Measurements from ENCODE around the gene MYOF.
"Not testable (repeated sequence)": the region's sequence is repeated elsewhere in the genome, so short reads cannot be mapped to it uniquely, and the experiment has no call there.

Gene MYOF

DNA sequence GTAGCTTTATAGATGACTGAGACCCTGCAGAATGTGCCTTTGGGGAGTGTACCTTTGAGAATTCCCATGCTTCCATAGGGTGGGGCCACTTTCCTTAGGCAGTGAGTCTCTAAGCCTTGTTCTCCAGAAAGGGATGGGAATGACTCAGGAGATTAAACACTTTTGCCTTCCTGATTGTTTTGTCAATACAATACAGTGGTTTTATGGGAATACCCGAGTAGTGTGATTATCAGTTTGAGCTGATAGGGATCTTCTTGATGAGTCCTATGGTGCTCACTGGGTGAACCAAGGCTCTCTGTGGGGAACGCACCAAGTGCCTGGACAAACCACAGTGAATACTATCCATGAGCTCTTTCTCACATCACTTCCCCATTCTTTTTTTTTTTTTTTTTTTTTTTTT lies 6.3 kb downstream of the MYOF start:
- DNase-seq, result no peak

GRCh38 chr10:93475227-93475626 lies 6.9 kb downstream of the MYOF start:
- no peak for DNase-seq

GRCh38 chr10:93473804-93474472 lies 8.2 kb downstream of the MYOF start:
- DNase-seq, result no peak

DNA sequence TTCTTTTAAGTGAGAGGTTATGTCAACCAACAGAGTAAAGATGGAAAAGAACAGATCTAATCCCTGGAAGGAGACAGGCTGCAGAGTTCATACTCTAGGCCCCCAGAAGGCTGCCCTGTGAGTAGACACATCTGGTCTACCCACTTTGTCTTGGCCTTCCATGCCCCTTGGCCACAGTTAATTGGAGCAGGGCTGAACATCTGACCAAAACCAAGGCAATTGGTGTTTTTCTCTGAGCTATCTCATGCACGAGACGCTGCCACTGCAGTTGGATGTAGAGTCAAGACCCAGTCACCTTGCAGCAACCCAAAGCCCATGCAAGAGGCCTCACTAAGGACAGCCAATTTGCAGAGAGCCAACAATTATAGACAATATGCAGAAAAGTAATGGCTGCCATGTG lies 9.0 kb downstream of the MYOF start:
- no peak for DNase-seq

GRCh38 chr10:93471110-93471651 lies 11.0 kb downstream of the MYOF start:
- DNase-seq, result no peak

- no peak for DNase-seq
Measured at GRCh38 chr10:93469454-93469853, 12.7 kb downstream of the MYOF start.

- no peak for DNase-seq
Measured at GRCh38 chr10:93468461-93469213, 13.5 kb downstream of the MYOF start.

DNA sequence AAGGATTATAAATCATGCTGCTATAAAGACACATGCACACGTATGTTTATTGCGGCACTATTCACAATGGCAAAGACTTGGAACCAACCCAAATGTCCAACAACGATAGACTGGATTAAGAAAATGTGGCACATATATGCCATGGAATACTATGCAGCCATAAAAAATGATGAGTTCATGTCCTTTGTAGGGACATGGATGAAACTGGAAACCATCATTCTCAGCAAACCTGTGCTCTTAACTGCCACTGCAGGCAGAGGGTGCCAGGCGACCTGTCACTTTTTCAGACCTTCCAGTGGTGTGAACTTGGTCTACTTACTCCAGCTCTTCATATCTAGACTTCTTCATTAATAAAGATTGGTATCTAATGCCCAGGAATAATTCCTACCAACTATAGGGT lies 14.5 kb downstream of the MYOF start:
- not testable (repeated sequence) for DNase-seq

DNA sequence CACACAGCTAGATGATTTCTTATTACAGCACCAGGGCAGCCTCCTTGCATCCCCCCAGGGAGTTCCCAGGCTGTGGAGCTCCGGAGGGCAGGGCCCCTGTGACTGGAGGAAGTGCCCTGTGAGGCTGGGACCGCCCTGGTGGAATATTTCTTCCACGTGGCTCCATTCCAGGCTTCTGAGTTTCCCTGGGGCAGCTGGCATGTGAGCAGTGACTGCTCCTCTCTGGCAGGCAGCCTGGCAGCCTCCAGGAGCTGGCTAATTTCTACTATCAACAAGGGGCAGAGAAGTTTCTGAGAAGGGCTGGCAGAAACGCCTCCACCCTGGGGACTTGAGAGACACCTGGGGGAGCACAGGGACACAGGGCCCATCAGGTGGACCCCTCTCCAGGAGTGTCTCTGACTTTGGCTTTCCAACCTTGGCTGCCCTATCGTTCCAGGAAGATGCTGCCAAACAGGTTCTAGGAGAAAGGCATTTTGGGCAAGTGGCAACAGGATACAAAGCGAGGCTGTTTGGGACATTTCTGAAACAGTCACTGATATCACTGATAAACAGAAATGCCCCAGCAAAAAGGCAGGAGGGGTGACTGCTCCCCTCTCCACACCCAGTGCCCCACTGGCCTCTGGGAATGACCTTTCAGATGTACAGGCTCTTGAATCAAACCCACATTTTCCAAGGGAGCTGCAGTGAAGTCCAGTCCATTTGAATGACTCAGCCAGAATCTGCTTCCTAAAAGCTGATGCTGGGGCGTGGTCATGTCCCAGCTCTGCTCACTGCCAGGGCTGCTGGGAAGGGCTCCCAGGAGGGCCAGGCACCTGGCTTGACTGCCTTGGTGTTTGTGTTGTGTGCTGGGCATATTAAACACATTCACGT lies 16.1 kb downstream of the MYOF start:
- no peak for DNase-seq

DNA sequence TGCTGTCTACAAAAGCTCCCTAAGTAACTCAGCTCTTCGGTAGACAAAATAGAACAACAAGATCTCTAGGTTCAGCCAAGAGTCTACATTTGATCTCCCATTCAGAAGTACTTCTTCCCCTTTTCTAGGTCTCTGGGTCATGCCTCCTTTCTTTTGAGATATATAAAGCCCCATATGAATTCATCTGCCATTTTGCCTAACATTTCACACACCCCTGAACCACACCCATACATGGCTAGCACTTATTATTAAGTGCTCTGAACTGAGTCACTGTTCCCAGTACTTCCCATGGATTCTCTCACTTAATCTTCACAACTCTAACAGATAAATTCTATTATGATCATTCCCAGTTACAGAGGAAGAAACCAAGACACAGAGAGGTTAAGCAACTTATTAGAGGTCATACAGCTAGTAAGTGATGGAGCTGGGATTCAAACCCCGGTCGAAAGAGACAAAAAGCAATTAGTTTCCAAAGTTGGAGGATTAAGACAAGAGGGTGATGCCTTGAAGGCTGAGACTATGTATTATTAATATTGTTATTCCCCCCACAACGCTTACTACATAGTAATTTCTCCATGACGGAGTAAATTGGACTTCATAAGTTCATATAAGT lies 17.3 kb downstream of the MYOF start:
- DNase-seq, result no peak

GRCh38 chr10:93463723-93464476 lies 18.2 kb downstream of the MYOF start:
- DNase-seq, result no peak

- DNase-seq, result no peak
Measured at GRCh38 chr10:93462881-93463280, 19.3 kb downstream of the MYOF start.

DNA sequence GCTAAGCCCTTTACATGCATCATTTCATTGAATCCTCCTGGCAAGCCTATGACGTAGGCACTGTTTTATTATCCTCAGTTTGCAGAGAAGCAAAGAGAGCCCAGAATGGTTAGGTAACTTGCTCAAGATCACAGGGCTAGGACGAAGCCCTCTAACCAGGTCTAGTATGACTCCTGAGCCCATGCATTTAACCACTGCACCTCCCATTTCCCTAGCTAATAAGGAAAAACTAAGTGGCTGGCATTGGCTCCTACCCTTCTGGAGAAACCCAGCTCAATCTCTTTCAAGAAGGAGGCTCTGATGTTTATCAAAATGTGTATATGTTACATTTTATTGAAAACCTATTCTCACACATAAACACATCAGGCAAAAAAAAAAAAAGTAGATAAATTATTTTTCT lies 19.8 kb downstream of the MYOF start:
- DNase-seq, result no peak

DNA sequence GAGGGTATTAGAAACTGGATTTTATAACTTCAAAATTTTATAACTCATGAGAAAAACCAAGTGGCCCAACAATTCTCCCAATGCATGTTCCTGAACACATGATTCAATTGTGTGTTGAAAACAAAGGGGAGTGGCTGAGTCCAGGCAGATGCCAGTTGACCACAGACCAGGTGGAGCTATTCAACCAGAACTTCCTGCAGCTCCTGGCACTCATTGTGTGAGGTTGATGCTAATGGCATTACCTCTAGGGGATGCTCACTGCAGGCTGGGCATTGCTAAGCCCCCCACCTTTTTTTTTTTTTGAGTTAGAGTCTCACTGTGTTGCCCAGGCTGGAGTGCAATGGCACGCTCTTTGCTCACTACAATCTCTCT lies 20.3 kb downstream of the MYOF start:
- DNase-seq, result no peak

DNA sequence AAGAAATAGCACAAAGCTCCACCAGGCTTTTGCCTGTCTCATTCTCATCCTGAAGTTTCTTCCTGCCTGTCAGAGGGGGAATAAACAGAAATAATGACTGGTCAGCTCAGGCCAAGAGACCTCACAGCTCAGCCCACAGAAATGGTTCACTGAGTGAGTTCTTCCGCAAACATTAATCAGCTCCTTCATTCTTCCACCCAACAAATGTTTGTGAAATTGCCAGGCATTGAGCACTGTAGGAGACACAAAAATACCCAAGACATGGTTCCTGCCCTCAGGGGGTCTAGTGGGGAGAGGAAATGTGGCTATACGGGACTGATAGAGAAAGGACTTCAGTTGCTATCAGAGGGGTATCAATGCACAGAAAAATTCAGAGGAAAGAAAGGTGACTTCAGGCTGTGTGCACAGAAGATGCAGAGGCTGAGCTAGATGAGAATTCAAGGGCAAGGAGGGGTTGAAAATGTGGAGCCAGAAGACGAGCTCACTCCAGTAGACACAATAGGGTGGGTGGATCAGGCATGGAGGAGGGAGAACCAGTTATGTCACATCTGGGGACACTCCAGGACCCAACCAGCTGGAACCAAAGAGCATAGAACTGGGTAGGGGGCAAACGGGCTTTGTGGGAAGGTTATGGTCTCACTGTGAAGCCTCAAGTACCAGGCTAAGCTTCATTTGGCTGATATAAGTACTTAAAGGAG lies 20.9 kb downstream of the MYOF start:
- no peak for DNase-seq

- DNase-seq, result no peak
Measured at GRCh38 chr10:93459466-93459865, 22.7 kb downstream of the MYOF start.

- no peak for DNase-seq
Measured at GRCh38 chr10:93458821-93459257, 23.3 kb downstream of the MYOF start.

DNA sequence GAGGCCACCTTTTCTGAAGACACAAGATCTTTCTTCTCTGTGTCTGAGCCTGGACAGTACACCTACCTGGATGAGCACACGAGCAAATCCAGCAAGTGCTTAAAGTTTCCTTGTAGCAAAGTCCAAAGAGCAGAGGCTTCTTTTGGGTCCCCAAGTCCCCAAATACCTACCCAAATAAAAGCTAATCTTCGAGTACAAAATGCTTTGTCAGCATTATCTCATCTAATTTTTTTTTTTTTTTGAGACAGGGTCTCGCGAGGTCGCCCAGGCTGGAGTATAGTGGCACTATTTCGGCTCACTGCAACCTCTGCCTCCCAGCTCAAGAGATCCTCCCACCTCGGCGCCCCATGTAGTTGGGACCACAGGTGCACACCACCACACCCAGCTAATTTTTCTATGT lies 24.6 kb downstream of the MYOF start:
- no peak for DNase-seq

DNA sequence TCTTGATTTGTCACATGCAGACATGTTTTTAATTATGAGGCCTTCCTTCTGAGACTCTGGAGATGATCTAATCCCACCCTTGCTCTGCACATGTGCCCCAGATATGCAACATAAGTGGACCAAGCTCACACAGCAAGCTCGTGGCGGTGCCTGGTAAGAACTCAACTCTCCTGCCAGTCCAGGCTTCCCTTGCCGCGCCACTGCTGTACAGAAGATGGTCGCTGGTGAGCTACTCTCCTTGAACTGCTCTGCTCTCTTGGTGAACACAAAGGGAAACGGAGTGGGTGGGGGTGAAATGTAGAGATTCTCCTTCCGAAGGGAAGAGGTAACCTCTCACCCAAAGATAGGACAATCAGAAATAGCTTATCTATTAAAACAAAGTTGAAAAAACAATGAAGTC lies 25.7 kb downstream of the MYOF start:
- no peak for DNase-seq

- DNase-seq, result no peak
Measured at GRCh38 chr10:93454736-93455135, 27.4 kb downstream of the MYOF start.

- no peak for DNase-seq
Measured at GRCh38 chr10:93454146-93454545, 28.0 kb downstream of the MYOF start.

GRCh38 chr10:93452143-93452542 lies 30.0 kb downstream of the MYOF start:
- DNase-seq, result no peak
